CD4-positive, alpha-beta memory T cell (primary cell): ENCODE data around the gene EFL1. TPM values are rescaled to one million over a fixed set of nuclear protein-coding genes. Genes with fewer than 3 reads are reported as not detected.

Source experiments
- CTCF ChIA-PET: fragments of 350-600 bp; sonication (Branson Sonifier 250); formaldehyde crosslinking; loops from one replicate; lab custom pipeline; 2021; ENCODE audit warnings: inconsistent platforms; ENCODE audit not compliant: partially characterized antibody; lab: Charles Lee
- POLR2A ChIA-PET: fragments of 350-600 bp; sonication (Branson Sonifier 250); formaldehyde crosslinking; loops from one replicate; lab custom pipeline; 2021; ENCODE audit not compliant: partially characterized antibody; lab: Charles Lee
- DNase-seq, 5 donors: peaks; one replicate each; pipeline versions ENCODE4 v3.0.0 to v3.0.0-alpha.2; 2020 to 2022; ENCODE audit warnings: mixed read lengths in 1 of 5
- H3K27ac ChIP-seq: one replicate; pipeline ENCODE4 v1.7.0; 2013; ENCODE audit warnings: low read depth, low read length
- H3K27me3 ChIP-seq: 2 replicates; pipeline ENCODE4 v1.7.0; 2013; ENCODE audit warnings: mild to moderate bottlenecking, low read length, moderate library complexity; ENCODE audit not compliant: insufficient read depth
- H3K36me3 ChIP-seq: 2 replicates; pipeline ENCODE4 v1.7.0; 2013; ENCODE audit warnings: mild to moderate bottlenecking, low read length, moderate library complexity; ENCODE audit not compliant: insufficient read depth
- H3K4me1 ChIP-seq: 2 replicates; pipeline ENCODE4 v1.7.0; 2013; ENCODE audit warnings: mild to moderate bottlenecking, low read length, moderate library complexity; ENCODE audit not compliant: insufficient read depth
- H3K4me3 ChIP-seq, 2 donors: one replicate each; pipeline ENCODE4 v1.7.0; 2013; ENCODE audit warnings: low read length in 2 of 2, mild to moderate bottlenecking in 1 of 2
- H3K9me3 ChIP-seq, 2 donors: one replicate each; pipeline ENCODE4 v1.7.0; 2013; ENCODE audit warnings: low read length in 2 of 2, control low read depth in 1 of 2; ENCODE audit not compliant: control insufficient read depth in 1 of 2
- H3K27ac Mint-ChIP-seq, 7 donors: one replicate each; pipeline ENCODE4 v1.8.0; 2020 to 2021; ENCODE audit warnings: mixed read lengths in 7 of 7, mild to moderate bottlenecking in 6 of 7, inconsistent platforms in 3 of 7, moderate library complexity in 3 of 7
- H3K27me3 Mint-ChIP-seq, 2 donors: one replicate each; pipeline ENCODE4 v1.8.0; 2020 to 2021; ENCODE audit warnings: mixed read lengths in 2 of 2
- H3K36me3 Mint-ChIP-seq, 2 donors: one replicate each; pipeline ENCODE4 v1.8.0; 2020 to 2021; ENCODE audit warnings: mixed read lengths in 2 of 2, inconsistent platforms in 1 of 2, mild to moderate bottlenecking in 1 of 2
- H3K4me1 Mint-ChIP-seq, 4 donors: one replicate each; pipeline ENCODE4 v1.8.0; 2020 to 2021; ENCODE audit warnings: mixed read lengths in 4 of 4, mild to moderate bottlenecking in 1 of 4
- H3K4me3 Mint-ChIP-seq, 8 donors: one replicate each; pipeline ENCODE4 v1.8.0; 2020 to 2021; ENCODE audit warnings: mixed read lengths in 8 of 8, mild to moderate bottlenecking in 7 of 8, moderate library complexity in 6 of 8, inconsistent platforms in 3 of 8
- H3K9me3 Mint-ChIP-seq, 8 donors: one replicate each; pipeline ENCODE4 v1.8.0; 2020 to 2021; ENCODE audit warnings: mixed read lengths in 8 of 8, mild to moderate bottlenecking in 5 of 8, inconsistent platforms in 3 of 8, moderate library complexity in 1 of 8
- intact Hi-C: fragments of 100-400 bp; cut with micrococcal nuclease; formaldehyde crosslinking; loops from one replicate; pipeline ENCODE4 v1.15.1; 2023
- polyA plus RNA-seq, 2 donors: library from polyadenylated mRNA; unstranded; fragments of 300-500 nt; fragmentation: Illumina TruSeq; gene quantifications; one replicate each; pipeline ENCODE4 v1.2.3, GENCODE V29; 2021
- total RNA-seq, 2 experiments: library from RNA; stranded (reverse); gene quantifications; one replicate each; pipeline ENCODE4 v1.2.3, GENCODE V29; 2021

EFL1 gene
- total and polyA plus RNA-seq, 4 experiments from 2014 or later, result 9.3 to 23.8 (median 21.5) TPM

DNA sequence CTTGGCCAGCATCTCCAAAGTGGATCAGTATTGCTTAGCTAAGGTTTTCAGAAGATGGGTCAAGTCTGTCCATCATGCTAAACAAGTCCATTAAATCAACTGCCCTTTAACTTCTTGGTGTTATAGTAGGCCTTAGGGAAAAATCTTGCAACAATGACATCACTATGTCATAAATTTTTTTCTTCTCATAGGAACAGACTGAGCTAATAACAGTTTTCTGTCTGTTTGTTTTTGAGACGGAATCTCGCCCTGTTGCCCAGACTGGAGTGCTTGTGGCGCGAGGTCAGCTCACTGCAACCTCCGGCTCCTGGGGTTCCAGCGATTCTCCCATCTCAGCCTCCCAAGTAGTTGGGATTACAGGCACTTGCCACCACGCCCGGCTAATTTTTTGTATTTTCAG is 94.2 kb downstream of the EFL1 start:
- CTCF ChIA-PET, result no interaction called here
- no peaks in the 10 kb centered on the region for H3K27me3 ChIP-seq
- intact Hi-C loops, result no loop called here

GRCh38 chr15:82165948-82166376 is 96.6 kb downstream of the EFL1 start:
- H3K27me3 Mint-ChIP-seq, result no peaks in the 10 kb centered on the region
- no peak overlapping the region for H3K27ac ChIP-seq
- peaks cover 3 to 7% (median 3%) of the 10 kb centered on the region in 4 donors for H3K4me1 Mint-ChIP-seq
- ChIA-PET CTCF (no interaction called here), POLR2A (no interaction called here)
- peaks cover 7% of the 10 kb centered on the region for H3K36me3 ChIP-seq
- no peak overlapping the region for H3K4me3 ChIP-seq
- DNase-seq, result no peak
- peak overlapping the region in 1 of 7 donors; percentile 17 for H3K27ac Mint-ChIP-seq
- intact Hi-C loops, result no loop called here
- H3K4me1 ChIP-seq, result no peaks in the 10 kb centered on the region
- H3K9me3 ChIP-seq, result no peaks in the 10 kb centered on the region
- no peaks in the 10 kb centered on the region for H3K9me3 Mint-ChIP-seq
- no peak overlapping the region for H3K4me3 Mint-ChIP-seq
- H3K36me3 Mint-ChIP-seq, result peaks cover 40 to 48% of the 10 kb centered on the region in 2 donors
- no peaks in the 10 kb centered on the region for H3K27me3 ChIP-seq

More for the DNA sequence above, 94.2 kb downstream of the EFL1 start:
- Mint-ChIP-seq H3K27ac (no peak overlapping the region), H3K36me3 (peaks cover 20 to 31% of the 10 kb centered on the region in 2 donors), H3K27me3 (no peaks in the 10 kb centered on the region), H3K9me3 (no peaks in the 10 kb centered on the region), H3K4me3 (no peak overlapping the region), H3K4me1 (peaks cover 3 to 6% (median 4%) of the 10 kb centered on the region in 4 donors)
- H3K4me3 ChIP-seq, result no peak overlapping the region
- DNase-seq, result peak in 1 of 5 donors; percentile 9
- H3K36me3 ChIP-seq, result no peaks in the 10 kb centered on the region
- no peaks in the 10 kb centered on the region for H3K9me3 ChIP-seq
- no peak overlapping the region for H3K27ac ChIP-seq
- POLR2A ChIA-PET, result no interaction called here
- no peaks in the 10 kb centered on the region for H3K4me1 ChIP-seq

DNA sequence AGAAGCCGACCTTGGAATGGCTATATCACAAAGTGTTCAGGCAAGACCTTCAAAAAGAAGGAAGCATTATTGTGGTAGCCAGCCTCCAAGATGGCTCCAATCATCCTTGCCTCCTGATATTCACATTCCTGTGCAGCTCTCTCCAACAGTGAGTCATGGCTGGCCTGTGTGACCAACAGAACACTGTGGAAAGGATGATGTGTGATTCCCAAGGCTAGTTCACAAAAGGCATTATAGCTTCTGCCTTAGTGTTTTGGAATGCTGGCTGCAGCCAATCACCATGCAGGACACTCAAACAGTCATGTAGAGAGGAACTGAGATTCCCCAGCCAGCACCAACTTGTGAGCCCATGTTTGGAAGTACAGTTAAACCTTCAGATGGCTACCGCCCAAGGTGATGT is 102.6 kb downstream of the EFL1 start:
- no peaks in the 10 kb centered on the region for H3K9me3 Mint-ChIP-seq
- ChIA-PET CTCF (no interaction called here), POLR2A (no interaction called here)
- H3K4me1 Mint-ChIP-seq, result peaks cover 0 to 3% (median under 1%) of the 10 kb centered on the region in 4 donors
- DNase-seq, result no peak
- no peak overlapping the region for H3K4me3 Mint-ChIP-seq
- intact Hi-C loops, result no loop called here
- no peaks in the 10 kb centered on the region for H3K4me1 ChIP-seq
- H3K27ac Mint-ChIP-seq, result no peak overlapping the region
- H3K36me3 ChIP-seq, result peaks cover 7% of the 10 kb centered on the region
- peaks cover 56 to 58% of the 10 kb centered on the region in 2 donors for H3K36me3 Mint-ChIP-seq
- H3K27me3 ChIP-seq, result no peaks in the 10 kb centered on the region
- H3K9me3 ChIP-seq, result no peaks in the 10 kb centered on the region
- no peak overlapping the region for H3K27ac ChIP-seq
- no peaks in the 10 kb centered on the region for H3K27me3 Mint-ChIP-seq
- H3K4me3 ChIP-seq, result no peak overlapping the region

DNA sequence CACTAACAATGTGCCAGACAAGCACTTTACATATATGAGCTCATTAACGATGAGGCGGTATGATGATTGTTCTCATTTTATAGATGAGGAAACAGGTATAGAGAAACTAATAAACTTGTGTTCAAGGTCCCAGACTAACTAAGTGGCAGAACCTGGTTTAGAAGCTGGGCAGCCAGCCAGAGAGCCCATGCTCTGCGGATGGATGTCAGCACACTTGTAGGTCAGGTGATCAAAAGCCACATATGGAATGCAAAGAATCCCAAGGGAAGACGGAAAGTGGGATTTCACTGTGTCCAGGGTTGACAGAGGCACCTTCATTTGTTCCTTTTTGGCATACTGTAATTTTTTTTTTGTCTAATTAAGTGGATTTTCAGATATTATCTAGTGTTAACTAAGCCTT is 103.7 kb downstream of the EFL1 start:
- no peak overlapping the region for H3K27ac ChIP-seq
- H3K27me3 ChIP-seq, result no peaks in the 10 kb centered on the region
- peaks cover 7% of the 10 kb centered on the region for H3K36me3 ChIP-seq
- H3K27ac Mint-ChIP-seq, result no peak overlapping the region
- H3K4me3 Mint-ChIP-seq, result no peak overlapping the region
- intact Hi-C loops, result no loop called here
- H3K9me3 Mint-ChIP-seq, result no peaks in the 10 kb centered on the region
- ChIA-PET CTCF (no interaction called here), POLR2A (no interaction called here)
- no peak for DNase-seq
- H3K4me3 ChIP-seq, result no peak overlapping the region
- peaks cover 0 to 2% (median 0%) of the 10 kb centered on the region in 4 donors for H3K4me1 Mint-ChIP-seq
- H3K9me3 ChIP-seq, result no peaks in the 10 kb centered on the region
- H3K4me1 ChIP-seq, result no peaks in the 10 kb centered on the region
- H3K27me3 Mint-ChIP-seq, result no peaks in the 10 kb centered on the region
- H3K36me3 Mint-ChIP-seq, result peaks cover 56 to 57% of the 10 kb centered on the region in 2 donors

GRCh38 chr15:82150645-82151044 is 111.9 kb downstream of the EFL1 start:
- Mint-ChIP-seq H3K36me3 (peaks cover 29 to 46% of the 10 kb centered on the region in 2 donors), H3K4me1 (no peaks in the 10 kb centered on the region), H3K27me3 (no peaks in the 10 kb centered on the region), H3K9me3 (no peaks in the 10 kb centered on the region), H3K4me3 (no peak overlapping the region), H3K27ac (peak overlapping the region in 1 of 7 donors; percentile 31)
- intact Hi-C loops, result no loop called here
- ChIA-PET CTCF (no interaction called here), POLR2A (no interaction called here)
- Histone ChIP-seq H3K4me1 (no peaks in the 10 kb centered on the region), H3K27ac (no peak overlapping the region), H3K9me3 (no peaks in the 10 kb centered on the region), H3K36me3 (no peaks in the 10 kb centered on the region), H3K27me3 (no peaks in the 10 kb centered on the region), H3K4me3 (no peak overlapping the region)
- DNase-seq, result no peak

DNA sequence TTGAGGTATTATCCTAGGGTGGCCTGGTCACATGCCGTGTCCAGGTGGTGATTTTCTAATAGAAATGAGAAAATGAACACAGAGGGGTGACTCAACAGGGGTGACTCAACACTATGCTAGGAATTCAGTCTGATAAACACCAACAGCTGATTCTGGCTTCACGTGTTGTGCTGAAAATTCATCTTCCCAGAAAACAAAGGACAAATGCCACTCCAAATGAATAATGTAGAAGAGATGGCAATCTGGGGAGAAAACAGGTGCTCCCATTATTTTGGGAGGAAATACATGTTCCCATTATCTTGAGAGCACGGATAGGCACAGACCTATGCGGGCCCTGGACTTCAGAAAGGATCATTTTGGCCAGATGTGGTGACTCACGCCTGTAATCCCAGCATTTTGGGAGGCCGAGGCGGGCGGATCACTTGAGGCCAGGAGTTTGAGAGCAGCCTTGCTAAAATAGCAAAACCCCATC is 115.5 kb downstream of the EFL1 start:
- ChIA-PET CTCF (no interaction called here), POLR2A (no interaction called here)
- Mint-ChIP-seq H3K27me3 (no peaks in the 10 kb centered on the region), H3K4me3 (no peak overlapping the region), H3K27ac (no peak overlapping the region), H3K4me1 (no peaks in the 10 kb centered on the region), H3K36me3 (peaks cover 23 to 41% of the 10 kb centered on the region in 2 donors), H3K9me3 (no peaks in the 10 kb centered on the region)
- Histone ChIP-seq H3K27me3 (no peaks in the 10 kb centered on the region), H3K36me3 (no peaks in the 10 kb centered on the region), H3K4me1 (no peaks in the 10 kb centered on the region), H3K4me3 (no peak overlapping the region), H3K27ac (no peak overlapping the region), H3K9me3 (no peaks in the 10 kb centered on the region)
- no peak for DNase-seq
- intact Hi-C loops, result no loop called here

DNA sequence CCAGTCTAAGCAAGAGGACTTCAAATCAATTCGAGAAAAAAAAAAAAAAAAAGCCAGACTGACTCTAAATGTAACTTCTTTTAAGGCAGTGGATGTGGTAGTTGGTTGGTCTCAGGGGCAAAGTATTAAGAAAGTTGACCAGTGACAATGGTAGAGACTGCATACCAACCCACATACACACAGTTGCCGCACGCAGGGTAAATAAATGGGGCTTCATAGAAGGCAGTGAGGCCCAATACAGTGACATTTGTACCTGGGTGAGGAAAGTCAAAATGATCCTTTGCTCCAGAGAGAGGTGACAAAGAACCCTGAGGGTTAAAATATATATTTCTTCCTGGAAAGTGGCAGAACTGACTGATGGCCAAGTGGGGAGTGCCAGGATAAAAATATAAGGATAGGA is 116.0 kb downstream of the EFL1 start:
- H3K27me3 ChIP-seq, result no peaks in the 10 kb centered on the region
- DNase-seq, result no peak
- no peak overlapping the region for H3K4me3 Mint-ChIP-seq
- POLR2A ChIA-PET, result no interaction called here
- peaks cover 18 to 37% of the 10 kb centered on the region in 2 donors for H3K36me3 Mint-ChIP-seq
- CTCF ChIA-PET, result no interaction called here
- H3K4me1 Mint-ChIP-seq, result no peaks in the 10 kb centered on the region
- H3K36me3 ChIP-seq, result no peaks in the 10 kb centered on the region
- H3K27me3 Mint-ChIP-seq, result no peaks in the 10 kb centered on the region
- H3K9me3 Mint-ChIP-seq, result no peaks in the 10 kb centered on the region
- intact Hi-C loops, result no loop called here
- no peak overlapping the region for H3K4me3 ChIP-seq
- peak overlapping the region in 1 of 7 donors; percentile 32 for H3K27ac Mint-ChIP-seq
- H3K27ac ChIP-seq, result no peak overlapping the region
- no peaks in the 10 kb centered on the region for H3K9me3 ChIP-seq
- H3K4me1 ChIP-seq, result no peaks in the 10 kb centered on the region
